Thyroid gland (tissue), 4 donors: ENCODE measurements around the gene STK32B.

Experiments
- POLR2A ChIP-seq, 2 donors: fragments of 450-650 bp; IDR thresholded peaks; one replicate each; pipeline ENCODE4 v1.6.1; 2017; ENCODE audit warnings: antibody characterized with exemption in 2 of 2, mild to moderate bottlenecking in 2 of 2, moderate library complexity in 1 of 2
- TF ChIP-seq, protein P1 (sequence below), 6 experiments: fragments of 200-600 bp in 3 of 6; fragments of 450-650 bp in 3 of 6; sonication (generic) in 3 of 6; IDR thresholded peaks; one replicate each; pipeline ENCODE4 v1.5.1; 2016 to 2019; ENCODE audit warnings: antibody characterized with exemption in 6 of 6, mild to moderate bottlenecking in 2 of 6, inconsistent platforms in 1 of 6, moderate library complexity in 1 of 6

DNA sequence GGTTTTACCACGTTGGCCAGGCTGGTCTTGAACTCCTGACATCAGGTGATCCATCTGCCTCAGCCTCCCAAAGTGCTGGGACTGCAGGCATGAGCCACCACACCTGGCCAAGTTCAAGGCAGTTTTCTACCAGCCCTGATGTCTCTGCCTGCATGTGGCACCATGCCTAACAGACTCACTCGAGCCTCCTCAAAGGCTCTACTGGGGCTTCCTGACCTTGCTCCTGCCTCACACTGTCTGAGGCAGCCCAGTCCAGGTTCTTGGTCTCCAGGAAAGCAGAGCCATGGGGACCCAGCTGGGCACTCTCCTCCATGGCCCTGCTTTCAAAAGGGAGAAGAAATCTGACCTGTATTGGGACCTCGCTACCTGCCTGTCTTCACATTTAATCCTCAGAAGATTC, 370.1 kb downstream of the STK32B start:
- TF ChIP-seq, protein P1, sequence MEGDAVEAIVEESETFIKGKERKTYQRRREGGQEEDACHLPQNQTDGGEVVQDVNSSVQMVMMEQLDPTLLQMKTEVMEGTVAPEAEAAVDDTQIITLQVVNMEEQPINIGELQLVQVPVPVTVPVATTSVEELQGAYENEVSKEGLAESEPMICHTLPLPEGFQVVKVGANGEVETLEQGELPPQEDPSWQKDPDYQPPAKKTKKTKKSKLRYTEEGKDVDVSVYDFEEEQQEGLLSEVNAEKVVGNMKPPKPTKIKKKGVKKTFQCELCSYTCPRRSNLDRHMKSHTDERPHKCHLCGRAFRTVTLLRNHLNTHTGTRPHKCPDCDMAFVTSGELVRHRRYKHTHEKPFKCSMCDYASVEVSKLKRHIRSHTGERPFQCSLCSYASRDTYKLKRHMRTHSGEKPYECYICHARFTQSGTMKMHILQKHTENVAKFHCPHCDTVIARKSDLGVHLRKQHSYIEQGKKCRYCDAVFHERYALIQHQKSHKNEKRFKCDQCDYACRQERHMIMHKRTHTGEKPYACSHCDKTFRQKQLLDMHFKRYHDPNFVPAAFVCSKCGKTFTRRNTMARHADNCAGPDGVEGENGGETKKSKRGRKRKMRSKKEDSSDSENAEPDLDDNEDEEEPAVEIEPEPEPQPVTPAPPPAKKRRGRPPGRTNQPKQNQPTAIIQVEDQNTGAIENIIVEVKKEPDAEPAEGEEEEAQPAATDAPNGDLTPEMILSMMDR (IDR thresholded peaks at IDR 0.05): no peak
- no peak for TF ChIP-seq POLR2A (IDR thresholded peaks at IDR 0.05)
